Adrenal gland (tissue), 12 donors: Measurements from ENCODE around the gene STIP1. TPM values are rescaled to one million over a fixed set of nuclear protein-coding genes. Genes with fewer than 3 reads are reported as not detected.
A peak's percentile ranks its signal among the peaks of the same experiment; 100 is the strongest.

Experiments used
- DNase-seq, 7 donors: peaks; one replicate each; pipeline ENCODE4 v3.0.0-alpha.2; 2019 to 2020
- H3K27ac ChIP-seq, 5 donors: fragments of 200-600 bp; sonication (generic) in 4 of 5; 1 replicate in 3 of 5; 2 replicates in 2 of 5; pipeline versions ENCODE4 v1.5.1 to v1.8.0; 2016 to 2020; ENCODE audit warnings: mild to moderate bottlenecking in 1 of 5
- H3K27me3 ChIP-seq: fragments of 200-600 bp; 2 replicates; pipeline ENCODE4 v1.8.0; 2021
- H3K36me3 ChIP-seq, 2 donors: fragments of 200-600 bp; replicated peaks in 1 of 2; 1 replicate in 1 of 2; 2 replicates in 1 of 2; pipeline versions ENCODE4 v1.5.1 to v1.8.0; 2018 to 2022
- H3K4me1 ChIP-seq, 2 donors: fragments of 200-600 bp; replicated peaks in 1 of 2; 1 replicate in 1 of 2; 2 replicates in 1 of 2; pipeline versions ENCODE4 v1.5.1 to v1.8.0; 2018 to 2021
- H3K4me3 ChIP-seq, 4 donors: fragments of 200-600 bp; sonication (generic) in 3 of 4; one replicate each; pipeline ENCODE4 v1.5.1; 2016 to 2018
- H3K9me3 ChIP-seq, 3 donors: fragments of 200-600 bp; sonication (generic) in 1 of 3; replicated peaks in 1 of 3; 1 replicate in 2 of 3; 2 replicates in 1 of 3; pipeline versions ENCODE4 v1.5.1 to v1.8.0; 2016 to 2021
- POLR2A ChIP-seq, 2 donors: fragments of 450-650 bp; IDR thresholded peaks; one replicate each; pipeline ENCODE4 v1.6.1; 2017; ENCODE audit warnings: antibody characterized with exemption in 2 of 2, mild to moderate bottlenecking in 2 of 2, moderate library complexity in 1 of 2
- WGBS, 4 donors: extraction: QIAGEN DNeasy Blood & Tissue Kit in 2 of 4; methylation state at CpG; one replicate each; pipeline versions ENCODE4 v1.1.5 to v1.1.7; 2013 to 2017; 5-methylcytosine and 5-hydroxymethylcytosine counted together
- intact Hi-C, 2 donors: fragments of 100-400 bp; cut with DNase I; formaldehyde crosslinking; loops; one replicate each; pipeline versions ENCODE4 v1.14.1 to v1.15.0; 2022 to 2023
- polyA plus RNA-seq, 3 donors: library from polyadenylated mRNA; stranded (reverse); fragments of 200-250 nt in 2 of 3; fragments of 350-450 nt in 1 of 3; fragmentation: Illumina TruSeq in 1 of 3; extraction: RNeasy Lipid Tissue Mini Kit (QIAGEN cat#74804) in 1 of 3; gene quantifications; one replicate each; pipeline ENCODE4 v1.2.3, GENCODE V29; 2013 to 2014
- total RNA-seq, 9 donors: library from RNA; depleted of rRNA in 4 of 9; stranded (reverse); fragments of >200 nt in 4 of 9; fragments of 120-200 nt in 1 of 9; fragmentation: NEBNext Ultra II Directional in 1 of 9; extraction: Animal tissue kit (Norgen Biotek cat#: 25700) in 1 of 9; gene quantifications; one replicate each; pipeline versions ENCODE4 v1.1.0 to v1.2.4, GENCODE V29; 2013 to 2023
- TF ChIP-seq, protein P1 (sequence below), 6 experiments: fragments of 450-650 bp in 4 of 6; fragments of 200-600 bp in 2 of 6; sonication (generic) in 1 of 6; IDR thresholded peaks; 1 replicate in 5 of 6; 2 replicates in 1 of 6; pipeline versions ENCODE4 v1.5.1 to v1.8.0; 2016 to 2021; ENCODE audit warnings: antibody characterized with exemption in 6 of 6, mild to moderate bottlenecking in 2 of 6, moderate library complexity in 1 of 6
- donor health status: healthy with polysubstance abuse.
- donor health status: Bipolar disorder and iron deficiency.
- donor health status: DM: yes; HTN: yes; CAD: no.
- donor health status: DM: no; HTN: no; CAD: no.
- donor health status: DM: no; HTN: no; CAD: no.
- donor health status: DM: yes; HTN: yes; CAD: no.

STIP1 gene
- total and polyA plus RNA-seq, 12 donors, result 82.1 to 523 (median 183) TPM

DNA sequence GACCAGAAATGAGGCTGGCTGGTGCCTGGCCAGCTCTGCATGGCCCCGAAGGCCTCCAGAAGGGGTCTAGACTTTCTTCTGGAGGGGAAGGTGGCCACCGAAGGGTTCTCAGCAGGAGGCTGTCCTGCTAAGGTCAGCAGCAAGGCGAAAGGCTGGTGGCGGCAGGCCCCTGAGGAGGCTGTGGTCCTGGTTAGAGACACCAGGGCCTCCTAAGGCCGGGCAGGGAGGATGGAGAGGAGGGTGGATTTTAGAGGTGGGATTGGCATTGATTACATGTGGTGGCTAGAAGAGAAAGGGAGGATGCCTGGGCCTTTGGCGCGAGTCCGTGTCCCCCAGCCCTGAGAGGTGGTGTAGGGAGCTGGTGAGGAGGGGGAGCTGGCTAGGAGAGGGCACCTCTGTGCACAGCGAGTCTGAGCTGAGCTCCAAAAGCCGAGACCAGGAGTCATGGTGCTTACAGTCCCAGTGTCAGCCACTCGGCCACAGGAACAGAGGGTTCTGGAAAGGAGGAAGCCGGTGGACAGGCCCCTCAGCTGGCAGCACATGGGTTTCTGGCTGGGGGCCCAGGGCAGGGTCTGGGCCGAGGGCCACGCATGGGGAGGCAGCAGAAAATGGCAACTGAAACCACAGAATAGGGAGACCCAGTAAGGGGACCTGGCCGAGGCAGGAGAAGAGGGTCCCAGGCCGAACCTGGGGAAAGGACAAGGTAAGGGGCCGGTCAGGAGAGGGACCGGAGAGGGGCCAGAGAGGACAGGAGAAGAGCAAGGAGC, 23.0 kb downstream of the STIP1 start:
- no peak overlapping the region for H3K4me3 ChIP-seq
- H3K36me3 ChIP-seq, result peaks cover 0 to 3% of the 10 kb centered on the region in 2 donors
- WGBS, 4 donors, result 81 to 87% (median 83%) methylated on average over 16 to 18 of the region's 18 CpGs
- H3K27ac ChIP-seq, result peak overlapping the region in 2 of 5 donors; percentile 82 to 88
- H3K4me1 ChIP-seq, result peaks cover 8 to 24% of the 10 kb centered on the region in 2 donors
- no peaks in the 10 kb centered on the region for H3K9me3 ChIP-seq
- DNase-seq, result peak in 1 of 7 donors; percentile 12
- TF ChIP-seq, protein P1, sequence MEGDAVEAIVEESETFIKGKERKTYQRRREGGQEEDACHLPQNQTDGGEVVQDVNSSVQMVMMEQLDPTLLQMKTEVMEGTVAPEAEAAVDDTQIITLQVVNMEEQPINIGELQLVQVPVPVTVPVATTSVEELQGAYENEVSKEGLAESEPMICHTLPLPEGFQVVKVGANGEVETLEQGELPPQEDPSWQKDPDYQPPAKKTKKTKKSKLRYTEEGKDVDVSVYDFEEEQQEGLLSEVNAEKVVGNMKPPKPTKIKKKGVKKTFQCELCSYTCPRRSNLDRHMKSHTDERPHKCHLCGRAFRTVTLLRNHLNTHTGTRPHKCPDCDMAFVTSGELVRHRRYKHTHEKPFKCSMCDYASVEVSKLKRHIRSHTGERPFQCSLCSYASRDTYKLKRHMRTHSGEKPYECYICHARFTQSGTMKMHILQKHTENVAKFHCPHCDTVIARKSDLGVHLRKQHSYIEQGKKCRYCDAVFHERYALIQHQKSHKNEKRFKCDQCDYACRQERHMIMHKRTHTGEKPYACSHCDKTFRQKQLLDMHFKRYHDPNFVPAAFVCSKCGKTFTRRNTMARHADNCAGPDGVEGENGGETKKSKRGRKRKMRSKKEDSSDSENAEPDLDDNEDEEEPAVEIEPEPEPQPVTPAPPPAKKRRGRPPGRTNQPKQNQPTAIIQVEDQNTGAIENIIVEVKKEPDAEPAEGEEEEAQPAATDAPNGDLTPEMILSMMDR (IDR thresholded peaks at IDR 0.05), result no peak
- TF ChIP-seq POLR2A (IDR thresholded peaks at IDR 0.05), result no peak
- intact Hi-C loops, result loop anchor here in 1 of 2 donors (5.0 kb wide), 1 partner anchor 88 kb away; no protein-coding TSS in a partner anchor
- H3K27me3 ChIP-seq, result no peaks in the 10 kb centered on the region

DNA sequence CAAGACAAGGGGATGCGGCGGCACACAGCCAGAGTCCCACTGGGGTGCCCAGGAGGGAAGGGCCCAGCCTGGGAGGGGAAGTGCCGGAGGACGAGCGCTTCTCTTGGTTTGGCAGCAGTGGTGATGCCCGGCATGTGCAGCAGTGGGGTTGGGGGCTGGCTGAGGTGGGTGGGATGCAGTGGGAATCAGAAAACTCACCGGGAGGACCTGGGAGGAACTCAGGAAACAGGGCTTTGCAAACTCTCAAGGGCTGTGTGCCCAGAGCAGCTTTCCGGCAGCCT, 23.5 kb downstream of the STIP1 start:
- Histone ChIP-seq H3K9me3 (no peaks in the 10 kb centered on the region), H3K36me3 (no peaks in the 10 kb centered on the region), H3K4me1 (peaks cover 2 to 19% of the 10 kb centered on the region in 2 donors), H3K27ac (no peak overlapping the region), H3K4me3 (no peak overlapping the region), H3K27me3 (no peaks in the 10 kb centered on the region)
- DNase-seq, result no peak
- 86 to 91% (median 88%) methylated on average over 8 of the region's 8 CpGs for WGBS, 4 donors
- TF ChIP-seq POLR2A (IDR thresholded peaks at IDR 0.05), result no peak
- TF ChIP-seq, protein P1 (IDR thresholded peaks at IDR 0.05), result no peak
- intact Hi-C loops, result loop anchor here in 1 of 2 donors (5.0 kb wide), 1 partner anchor 88 kb away; no protein-coding TSS in a partner anchor

DNA sequence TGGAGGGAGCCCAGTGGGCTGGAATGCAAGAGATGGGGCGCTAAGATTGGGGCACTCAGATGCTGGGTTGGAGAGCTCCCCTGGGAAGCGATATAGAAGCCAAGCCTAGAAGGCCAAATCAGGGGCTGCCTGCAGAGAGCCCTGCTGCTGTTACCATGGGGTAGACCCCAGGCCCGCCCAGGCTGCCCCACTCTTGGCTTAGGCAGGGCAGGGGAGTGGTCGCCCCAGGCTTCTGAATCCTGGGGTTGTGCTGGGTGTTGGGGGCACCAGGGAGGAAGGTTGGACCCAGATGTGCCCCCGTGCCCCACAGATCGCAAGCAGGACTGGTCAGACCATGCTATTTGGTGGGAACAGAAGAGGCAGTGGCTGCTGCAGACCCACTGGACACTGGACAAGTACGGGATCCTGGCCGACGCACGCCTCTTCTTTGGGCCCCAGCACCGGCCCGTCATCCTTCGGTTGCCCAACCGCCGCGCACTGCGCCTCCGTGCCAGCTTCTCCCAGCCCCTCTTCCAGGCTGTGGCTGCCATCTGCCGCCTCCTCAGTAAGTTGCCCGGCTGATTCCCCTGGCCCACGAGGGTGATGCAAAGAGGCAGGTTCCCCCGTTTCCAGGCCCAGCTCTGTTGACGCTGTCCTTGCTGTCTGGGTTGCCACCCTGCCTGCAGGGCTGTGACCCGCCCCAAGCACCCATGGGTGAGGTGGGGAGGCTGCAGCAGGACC, 24.5 kb downstream of the STIP1 start:
- TF ChIP-seq, protein P1 (IDR thresholded peaks at IDR 0.05), result no peak
- TF ChIP-seq POLR2A (IDR thresholded peaks at IDR 0.05), result no peak
- DNase-seq, result peak in 1 of 7 donors; percentile 13
- intact Hi-C loops, result no loop called here
- Histone ChIP-seq H3K9me3 (no peaks in the 10 kb centered on the region), H3K4me1 (peaks cover 0 to 13% of the 10 kb centered on the region in 2 donors), H3K27ac (no peak overlapping the region), H3K4me3 (no peak overlapping the region), H3K27me3 (no peaks in the 10 kb centered on the region), H3K36me3 (no peaks in the 10 kb centered on the region)
- 93 to 97% (median 96%) methylated on average over 21 to 24 of the region's 24 CpGs for WGBS, 4 donors

DNA sequence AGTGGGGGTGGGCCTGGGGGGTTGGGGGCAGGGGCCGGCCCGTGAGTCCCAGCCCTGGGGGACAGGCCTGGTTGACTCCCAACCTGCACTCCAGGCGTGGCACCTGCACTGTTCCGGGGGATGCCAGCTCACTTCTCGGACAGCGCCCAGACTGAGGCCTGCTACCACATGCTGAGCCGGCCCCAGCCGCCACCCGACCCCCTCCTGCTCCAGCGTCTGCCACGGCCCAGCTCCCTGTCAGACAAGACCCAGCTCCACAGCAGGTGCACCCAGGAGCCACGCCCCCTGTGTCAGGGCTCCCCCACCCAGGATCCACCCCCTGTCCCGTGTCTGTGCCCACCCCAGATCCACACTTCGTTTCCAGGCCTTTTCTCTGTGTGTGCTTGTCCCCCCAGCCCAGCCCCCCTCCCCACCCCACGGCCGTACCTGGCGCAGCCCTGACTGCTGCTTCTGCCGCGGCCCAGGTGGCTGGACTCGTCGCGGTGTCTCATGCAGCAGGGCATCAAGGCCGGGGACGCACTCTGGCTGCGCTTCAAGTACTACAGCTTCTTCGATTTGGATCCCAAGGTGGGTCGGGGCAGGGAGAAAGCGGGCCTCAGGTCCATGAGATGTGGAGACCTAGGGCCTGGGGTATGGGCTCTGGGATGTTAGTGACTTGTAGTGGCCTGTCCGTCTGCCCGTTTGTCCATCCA, 25.4 kb downstream of the STIP1 start:
- Histone ChIP-seq H3K27ac (no peak overlapping the region), H3K27me3 (no peaks in the 10 kb centered on the region), H3K9me3 (no peaks in the 10 kb centered on the region), H3K36me3 (no peaks in the 10 kb centered on the region), H3K4me1 (peaks cover 0 to 13% of the 10 kb centered on the region in 2 donors), H3K4me3 (no peak overlapping the region)
- 88 to 93% (median 89%) methylated on average over 9 to 30 of the region's 30 CpGs for WGBS, 4 donors
- TF ChIP-seq POLR2A (IDR thresholded peaks at IDR 0.05), result no peak
- TF ChIP-seq, protein P1 (IDR thresholded peaks at IDR 0.05), result no peak
- DNase-seq, result peak in 1 of 7 donors; percentile 14
- intact Hi-C loops, result no loop called here
